ENCODE data around the gene TAOK3. TPM values are rescaled to one million over a fixed set of nuclear protein-coding genes. Genes with fewer than 3 reads are reported as not detected.

Gene TAOK3
- total RNA-seq, 2 donors from 2014 or later, result 52.3 to 59.6 TPM

DNA sequence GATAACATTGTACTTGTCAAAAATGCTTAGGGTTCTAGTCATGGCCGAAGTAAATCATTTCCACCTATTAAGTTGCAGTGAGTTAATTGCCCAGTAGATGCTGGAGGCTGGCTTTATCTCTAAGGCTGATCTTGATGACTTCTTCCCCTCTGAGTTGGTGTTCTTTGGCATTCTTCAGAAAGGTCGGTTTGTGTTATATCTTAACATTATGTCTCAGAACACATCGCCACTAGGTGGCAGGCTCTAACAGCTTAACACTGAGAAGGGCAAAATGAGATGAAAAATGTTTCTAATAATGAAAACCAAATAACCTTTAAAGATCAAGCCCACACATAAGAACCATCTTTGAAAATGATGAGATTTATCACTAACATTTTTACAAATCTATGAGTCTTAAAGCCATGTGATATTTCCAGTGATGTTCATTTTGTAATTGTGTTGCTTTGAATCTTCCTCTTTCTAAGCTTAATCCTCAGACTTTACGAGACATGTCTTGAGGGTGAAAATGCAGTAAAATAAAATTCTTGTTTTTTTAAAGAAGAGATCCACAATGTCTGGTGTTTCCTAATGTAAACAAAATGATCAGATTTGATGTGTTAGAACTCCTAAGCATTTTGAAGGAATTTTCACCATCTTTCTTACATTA, 32.3 kb upstream of the TAOK3 start:
- Histone ChIP-seq H3K4me3 (no peak overlapping the region), H3K36me3 (peaks cover 52% of the 10 kb centered on the region), H3K27ac (no peak overlapping the region), H3K27me3 (replicated peaks; ENCODE audit: insufficient read depth) (no peaks in the 10 kb centered on the region), H3K9me3 (no peaks in the 10 kb centered on the region), H3K4me1 (ENCODE audit: control insufficient read depth in 1 of 2, low read depth in 2 of 2) (no peaks in the 10 kb centered on the region)
- TF ChIP-seq, protein P1, sequence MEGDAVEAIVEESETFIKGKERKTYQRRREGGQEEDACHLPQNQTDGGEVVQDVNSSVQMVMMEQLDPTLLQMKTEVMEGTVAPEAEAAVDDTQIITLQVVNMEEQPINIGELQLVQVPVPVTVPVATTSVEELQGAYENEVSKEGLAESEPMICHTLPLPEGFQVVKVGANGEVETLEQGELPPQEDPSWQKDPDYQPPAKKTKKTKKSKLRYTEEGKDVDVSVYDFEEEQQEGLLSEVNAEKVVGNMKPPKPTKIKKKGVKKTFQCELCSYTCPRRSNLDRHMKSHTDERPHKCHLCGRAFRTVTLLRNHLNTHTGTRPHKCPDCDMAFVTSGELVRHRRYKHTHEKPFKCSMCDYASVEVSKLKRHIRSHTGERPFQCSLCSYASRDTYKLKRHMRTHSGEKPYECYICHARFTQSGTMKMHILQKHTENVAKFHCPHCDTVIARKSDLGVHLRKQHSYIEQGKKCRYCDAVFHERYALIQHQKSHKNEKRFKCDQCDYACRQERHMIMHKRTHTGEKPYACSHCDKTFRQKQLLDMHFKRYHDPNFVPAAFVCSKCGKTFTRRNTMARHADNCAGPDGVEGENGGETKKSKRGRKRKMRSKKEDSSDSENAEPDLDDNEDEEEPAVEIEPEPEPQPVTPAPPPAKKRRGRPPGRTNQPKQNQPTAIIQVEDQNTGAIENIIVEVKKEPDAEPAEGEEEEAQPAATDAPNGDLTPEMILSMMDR (IDR thresholded peaks at IDR 0.05), result peak; percentile 63
- ATAC-seq (ENCODE audit: insufficient number of reproducible peaks, low FRiP score, low read depth), result no peak
- peak; percentile 36 for DNase-seq (ENCODE audit: low spot score)

DNA sequence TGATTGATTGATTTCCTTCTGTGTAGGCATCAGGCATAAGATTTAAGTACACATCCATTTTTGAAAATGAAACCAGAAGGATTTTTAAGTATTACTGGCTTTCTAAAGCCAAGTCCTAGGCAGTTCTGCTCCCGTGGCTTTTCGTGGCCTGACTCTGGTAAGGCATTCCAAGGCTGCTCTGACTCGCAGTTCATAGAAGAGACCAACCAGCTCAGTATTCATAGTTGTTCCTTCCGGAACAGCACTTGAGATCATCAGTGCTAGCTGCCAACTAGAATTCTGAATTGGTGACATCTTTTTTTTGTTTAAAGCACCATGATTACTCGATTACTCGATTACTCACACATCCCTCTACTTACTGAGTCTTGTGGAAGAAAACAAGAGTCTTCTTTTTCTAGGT, 29.5 kb upstream of the TAOK3 start:
- Histone ChIP-seq H3K9me3 (no peaks in the 10 kb centered on the region), H3K36me3 (peaks cover 52% of the 10 kb centered on the region), H3K4me3 (no peak overlapping the region), H3K27me3 (replicated peaks; ENCODE audit: insufficient read depth) (no peaks in the 10 kb centered on the region), H3K4me1 (ENCODE audit: control insufficient read depth in 1 of 2, low read depth in 2 of 2) (no peaks in the 10 kb centered on the region), H3K27ac (no peak overlapping the region)
- DNase-seq (ENCODE audit: low spot score) (no peak), ATAC-seq (ENCODE audit: insufficient number of reproducible peaks, low FRiP score, low read depth) (peak; percentile 46)
- TF ChIP-seq, protein P1 (IDR thresholded peaks at IDR 0.05), result no peak

DNA sequence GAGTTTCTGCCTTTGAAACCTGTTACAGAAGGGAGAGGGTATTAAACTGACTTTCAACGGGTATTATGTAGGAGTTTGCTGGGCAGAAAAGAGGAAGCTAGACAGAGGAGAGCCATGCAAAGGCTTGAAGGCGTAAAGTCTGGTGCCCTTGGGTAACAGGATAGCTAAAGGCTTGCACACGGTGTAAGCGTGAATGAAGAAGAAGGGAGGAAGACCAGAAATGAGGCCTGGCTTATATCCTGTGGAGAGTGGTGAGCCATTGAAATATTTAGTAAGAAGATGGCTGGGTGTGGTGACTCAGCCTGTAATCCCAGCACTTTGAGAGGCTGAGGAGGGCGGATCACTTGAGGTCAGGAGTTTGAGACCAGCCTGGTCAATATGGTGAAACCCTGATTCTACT, 26.2 kb upstream of the TAOK3 start:
- no peaks in the 10 kb centered on the region for H3K4me1 ChIP-seq (ENCODE audit: control insufficient read depth in 1 of 2, low read depth in 2 of 2)
- H3K27ac ChIP-seq, result no peak overlapping the region
- peaks cover 51% of the 10 kb centered on the region for H3K36me3 ChIP-seq
- ATAC-seq (ENCODE audit: insufficient number of reproducible peaks, low FRiP score, low read depth) (no peak), DNase-seq (ENCODE audit: low spot score) (no peak)
- H3K4me3 ChIP-seq, result no peak overlapping the region
- no peaks in the 10 kb centered on the region for H3K27me3 ChIP-seq (replicated peaks; ENCODE audit: insufficient read depth)
- TF ChIP-seq, protein P1 (IDR thresholded peaks at IDR 0.05), result no peak
- H3K9me3 ChIP-seq, result no peaks in the 10 kb centered on the region

DNA sequence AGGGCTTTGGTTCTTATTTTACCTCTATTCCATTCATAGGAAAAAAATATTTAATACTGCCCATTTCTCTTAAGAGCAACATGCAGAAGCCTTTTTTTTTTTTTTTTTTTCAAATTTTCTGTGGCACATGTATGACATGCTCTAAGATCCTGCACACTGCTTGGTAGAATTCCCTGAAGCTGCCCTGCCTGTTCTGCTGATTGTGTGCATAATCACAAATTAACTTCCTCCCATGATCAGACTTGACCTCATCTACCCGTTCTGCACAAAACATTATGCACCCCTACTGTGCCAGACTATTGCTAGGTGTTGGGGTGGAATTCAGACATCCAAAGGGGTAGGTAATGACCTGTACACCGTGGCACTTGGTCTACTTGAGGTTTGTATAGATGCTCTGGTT, 25.8 kb upstream of the TAOK3 start:
- H3K9me3 ChIP-seq, result no peaks in the 10 kb centered on the region
- H3K4me3 ChIP-seq, result no peak overlapping the region
- H3K27ac ChIP-seq, result no peak overlapping the region
- ATAC-seq (ENCODE audit: insufficient number of reproducible peaks, low FRiP score, low read depth) (no peak), DNase-seq (ENCODE audit: low spot score) (no peak)
- no peaks in the 10 kb centered on the region for H3K27me3 ChIP-seq (replicated peaks; ENCODE audit: insufficient read depth)
- TF ChIP-seq, protein P1 (IDR thresholded peaks at IDR 0.05), result no peak
- peaks cover 51% of the 10 kb centered on the region for H3K36me3 ChIP-seq
- H3K4me1 ChIP-seq (ENCODE audit: control insufficient read depth in 1 of 2, low read depth in 2 of 2), result no peaks in the 10 kb centered on the region

DNA sequence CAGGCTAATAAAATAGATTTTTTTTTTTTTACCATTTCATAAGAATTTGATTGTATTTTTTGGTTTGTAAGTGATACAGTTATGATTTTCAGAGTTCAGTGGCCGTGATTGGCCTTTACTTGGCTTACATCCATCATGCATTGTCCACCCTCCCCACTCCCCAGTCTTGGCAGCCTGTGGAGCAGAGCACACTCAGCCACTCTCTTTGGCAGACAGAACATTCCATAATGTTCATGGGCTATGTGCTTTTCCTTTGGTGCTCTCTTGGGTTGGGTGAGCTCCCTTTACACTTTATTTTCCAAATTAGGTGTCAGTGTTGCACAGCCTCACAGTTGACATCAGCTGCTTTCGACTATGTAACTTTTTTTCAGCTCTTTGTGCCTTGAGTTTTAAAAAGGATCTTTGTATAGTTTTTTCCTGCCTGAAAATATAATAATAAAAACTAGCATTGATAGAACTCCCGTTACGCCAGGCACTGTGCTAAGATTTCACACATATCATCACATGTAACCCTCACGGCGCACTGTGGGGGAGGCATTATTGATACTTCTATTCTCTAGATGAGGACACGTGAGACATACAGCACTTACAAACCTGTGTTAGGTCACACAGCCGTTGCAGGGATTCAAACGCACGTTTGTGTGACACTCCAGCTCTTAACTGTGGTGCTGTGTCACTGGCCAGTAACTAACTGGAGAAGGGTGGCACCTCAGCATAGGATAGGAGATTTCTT, 25.2 kb upstream of the TAOK3 start:
- H3K36me3 ChIP-seq, result peaks cover 47% of the 10 kb centered on the region
- no peaks in the 10 kb centered on the region for H3K27me3 ChIP-seq (replicated peaks; ENCODE audit: insufficient read depth)
- no peak for ATAC-seq (ENCODE audit: insufficient number of reproducible peaks, low FRiP score, low read depth)

More for the DNA sequence above, 25.2 kb upstream of the TAOK3 start:
- no peak for DNase-seq (ENCODE audit: low spot score)
- TF ChIP-seq, protein P1 (IDR thresholded peaks at IDR 0.05), result no peak
- Histone ChIP-seq H3K4me1 (ENCODE audit: control insufficient read depth in 1 of 2, low read depth in 2 of 2) (no peaks in the 10 kb centered on the region), H3K27ac (no peak overlapping the region), H3K9me3 (no peaks in the 10 kb centered on the region), H3K4me3 (no peak overlapping the region)

Data from thoracic aorta (tissue), 2 donors.